ENCODE results near the gene SYNE2.

The SYNE2 gene

GRCh38 chr14:64005822-64006221 is 153.0 kb downstream of the SYNE2 start:
- Histone ChIP-seq H4K20me1 (ENCODE audit: control insufficient read depth, insufficient read depth, low read depth, low read length) (0 out of 2 replicates have a peak, but pooled peaks cover 4% of the 10 kb centered on the region), H3K36me3 (ENCODE audit: control insufficient read depth, low read length) (peaks cover 95% of the 10 kb centered on the region), H3K9me2 (replicated peaks; ENCODE audit: control insufficient read depth, low read length) (no peaks in the 10 kb centered on the region), H3F3A (ENCODE audit: control insufficient read depth, insufficient read depth) (0 out of 2 replicates have a peak, but pooled peaks cover 2% of the 10 kb centered on the region), H3K27ac (ENCODE audit: low read depth, low read length) (no peak overlapping the region), H3K4me1 (ENCODE audit: control insufficient read depth, low read length) (peaks cover 8% of the 10 kb centered on the region), H3K27me3 (ENCODE audit: control insufficient read depth, low read length) (no peaks in the 10 kb centered on the region), H3K4me3 (ENCODE audit: low read length) (no peak overlapping the region), H3K4me2 (ENCODE audit: low read length) (no peak overlapping the region), H3K79me2 (ENCODE audit: control insufficient read depth, low read length) (peaks cover 3% of the 10 kb centered on the region; the same call in 1 of the 2 replicates), H3K9me3 (ENCODE audit: control insufficient read depth, insufficient read depth, low read length) (no peaks in the 10 kb centered on the region)
- TF ChIP-seq CTCF (IDR thresholded peaks at IDR 0.05; ENCODE audit: low read depth, low read length, poor library complexity, severe bottlenecking) = no peak
- no peak for TF ChIP-seq EZH2phosphoT487 (IDR thresholded peaks at IDR 0.05; ENCODE audit: borderline replicate concordance, low read length)

GRCh38 chr14:64008016-64008415 is 155.2 kb downstream of the SYNE2 start:
- Histone ChIP-seq H3K27ac (ENCODE audit: low read depth, low read length) (no peak overlapping the region), H3K36me3 (ENCODE audit: control insufficient read depth, low read length) (peaks cover 94% of the 10 kb centered on the region), H3K4me3 (ENCODE audit: low read length) (no peak overlapping the region), H3F3A (ENCODE audit: control insufficient read depth, insufficient read depth) (0 out of 2 replicates have a peak, but pooled peaks cover 2% of the 10 kb centered on the region), H3K9me3 (ENCODE audit: control insufficient read depth, insufficient read depth, low read length) (no peaks in the 10 kb centered on the region), H4K20me1 (ENCODE audit: control insufficient read depth, insufficient read depth, low read depth, low read length) (0 out of 2 replicates have a peak, but pooled peaks cover 4% of the 10 kb centered on the region), H3K27me3 (ENCODE audit: control insufficient read depth, low read length) (no peaks in the 10 kb centered on the region), H3K4me1 (ENCODE audit: control insufficient read depth, low read length) (peaks cover 8% of the 10 kb centered on the region), H3K9me2 (replicated peaks; ENCODE audit: control insufficient read depth, low read length) (no peaks in the 10 kb centered on the region), H3K4me2 (ENCODE audit: low read length) (no peak overlapping the region), H3K79me2 (ENCODE audit: control insufficient read depth, low read length) (peaks cover 3% of the 10 kb centered on the region; the same call in 1 of the 2 replicates)
- no peak for TF ChIP-seq EZH2phosphoT487 (IDR thresholded peaks at IDR 0.05; ENCODE audit: borderline replicate concordance, low read length)
- TF ChIP-seq CTCF (IDR thresholded peaks at IDR 0.05; ENCODE audit: low read depth, low read length, poor library complexity, severe bottlenecking) = no peak

- Histone ChIP-seq H3F3A (ENCODE audit: control insufficient read depth, insufficient read depth) (peaks cover 14% of the 10 kb centered on the region), H3K9me2 (replicated peaks; ENCODE audit: control insufficient read depth, low read length) (no peaks in the 10 kb centered on the region), H3K36me3 (ENCODE audit: control insufficient read depth, low read length) (peaks cover 89% of the 10 kb centered on the region), H3K4me1 (ENCODE audit: control insufficient read depth, low read length) (no peaks in the 10 kb centered on the region), H3K27ac (ENCODE audit: low read depth, low read length) (no peak overlapping the region), H3K9me3 (ENCODE audit: control insufficient read depth, insufficient read depth, low read length) (no peaks in the 10 kb centered on the region), H4K20me1 (ENCODE audit: control insufficient read depth, insufficient read depth, low read depth, low read length) (no peaks in the 10 kb centered on the region), H3K27me3 (ENCODE audit: control insufficient read depth, low read length) (no peaks in the 10 kb centered on the region), H3K4me3 (ENCODE audit: low read length) (no peak overlapping the region), H3K4me2 (ENCODE audit: low read length) (no peak overlapping the region), H3K79me2 (ENCODE audit: control insufficient read depth, low read length) (peaks cover 8% of the 10 kb centered on the region; the same call in 1 of the 2 replicates)
- no peak for TF ChIP-seq EZH2phosphoT487 (IDR thresholded peaks at IDR 0.05; ENCODE audit: borderline replicate concordance, low read length)
Measured at GRCh38 chr14:64012003-64012402, 159.2 kb downstream of the SYNE2 start.

GRCh38 chr14:64012720-64013119 is 159.9 kb downstream of the SYNE2 start:
- H3K9me2 ChIP-seq (replicated peaks; ENCODE audit: control insufficient read depth, low read length) = no peaks in the 10 kb centered on the region
- H3K27ac ChIP-seq (ENCODE audit: low read depth, low read length) = no peak overlapping the region
- peaks cover 14% of the 10 kb centered on the region for H3F3A ChIP-seq (ENCODE audit: control insufficient read depth, insufficient read depth)
- peaks cover 8% of the 10 kb centered on the region; the same call in 1 of the 2 replicates for H3K79me2 ChIP-seq (ENCODE audit: control insufficient read depth, low read length)
- H3K4me2 ChIP-seq (ENCODE audit: low read length) = no peak overlapping the region
- peaks cover 87% of the 10 kb centered on the region for H3K36me3 ChIP-seq (ENCODE audit: control insufficient read depth, low read length)
- TF ChIP-seq EZH2phosphoT487 (IDR thresholded peaks at IDR 0.05; ENCODE audit: borderline replicate concordance, low read length) = no peak
- no peak for TF ChIP-seq CTCF (IDR thresholded peaks at IDR 0.05; ENCODE audit: low read depth, low read length, poor library complexity, severe bottlenecking)
- no peaks in the 10 kb centered on the region for H3K4me1 ChIP-seq (ENCODE audit: control insufficient read depth, low read length)
- no peaks in the 10 kb centered on the region for H3K27me3 ChIP-seq (ENCODE audit: control insufficient read depth, low read length)
- no peak overlapping the region for H3K4me3 ChIP-seq (ENCODE audit: low read length)
- H3K9me3 ChIP-seq (ENCODE audit: control insufficient read depth, insufficient read depth, low read length) = no peaks in the 10 kb centered on the region
- no peaks in the 10 kb centered on the region for H4K20me1 ChIP-seq (ENCODE audit: control insufficient read depth, insufficient read depth, low read depth, low read length)
